IPS-18a (cell line): ENCODE measurements around the gene DNAJB14.

Experiments used
- H3K27ac ChIP-seq: one replicate; pipeline ENCODE4 v1.5.1; 2013; ENCODE audit warnings: low read length
- H3K27me3 ChIP-seq: one replicate; pipeline ENCODE4 v1.6.1; 2013; ENCODE audit warnings: mild to moderate bottlenecking, low read length; ENCODE audit not compliant: control insufficient read depth, insufficient read depth
- H3K36me3 ChIP-seq: one replicate; pipeline ENCODE4 v1.6.1; 2013; ENCODE audit warnings: low read depth, low read length; ENCODE audit not compliant: control insufficient read depth
- H3K4me1 ChIP-seq: one replicate; pipeline ENCODE4 v1.6.1; 2013; ENCODE audit warnings: low read depth, low read length; ENCODE audit not compliant: control insufficient read depth
- H3K4me3 ChIP-seq: one replicate; pipeline ENCODE4 v1.5.1; 2013; ENCODE audit warnings: low read length
- H3K9ac ChIP-seq: one replicate; pipeline ENCODE4 v1.6.1; 2013; ENCODE audit warnings: mild to moderate bottlenecking, low read length, moderate library complexity
- H3K9me3 ChIP-seq: one replicate; pipeline ENCODE4 v1.6.1; 2013; ENCODE audit warnings: low read depth, low read length; ENCODE audit not compliant: control insufficient read depth

DNAJB14 gene

GRCh38 chr4:99934891-99935290, 11.5 kb downstream of the DNAJB14 start:
- H3K36me3 ChIP-seq: peaks cover 4% of the 10 kb centered on the region
- no peak overlapping the region for H3K27ac ChIP-seq
- H3K9ac ChIP-seq: no peak overlapping the region
- H3K4me1 ChIP-seq: no peaks in the 10 kb centered on the region
- H3K9me3 ChIP-seq: no peaks in the 10 kb centered on the region
- H3K4me3 ChIP-seq: no peak overlapping the region
- H3K27me3 ChIP-seq: no peaks in the 10 kb centered on the region

- Histone ChIP-seq H3K9me3 (no peaks in the 10 kb centered on the region), H3K27ac (no peak overlapping the region), H3K4me3 (no peak overlapping the region), H3K27me3 (no peaks in the 10 kb centered on the region), H3K36me3 (peaks cover 10% of the 10 kb centered on the region), H3K4me1 (no peaks in the 10 kb centered on the region), H3K9ac (no peak overlapping the region)
These were observed 18.9 kb downstream of the DNAJB14 start for GRCh38 chr4:99927566-99927965.

- no peaks in the 10 kb centered on the region for H3K9me3 ChIP-seq
- H3K4me1 ChIP-seq: no peaks in the 10 kb centered on the region
- no peak overlapping the region for H3K4me3 ChIP-seq
- H3K36me3 ChIP-seq: peaks cover 14% of the 10 kb centered on the region
- no peak overlapping the region for H3K27ac ChIP-seq
- no peaks in the 10 kb centered on the region for H3K27me3 ChIP-seq
- H3K9ac ChIP-seq: no peak overlapping the region
These were observed 25.2 kb downstream of the DNAJB14 start for GRCh38 chr4:99921174-99921573.

GRCh38 chr4:99918656-99919055, 27.8 kb downstream of the DNAJB14 start:
- Histone ChIP-seq H3K36me3 (peaks cover 14% of the 10 kb centered on the region), H3K9me3 (no peaks in the 10 kb centered on the region), H3K4me1 (no peaks in the 10 kb centered on the region), H3K27ac (no peak overlapping the region), H3K27me3 (no peaks in the 10 kb centered on the region), H3K9ac (no peak overlapping the region), H3K4me3 (no peak overlapping the region)

- H3K4me1 ChIP-seq: no peaks in the 10 kb centered on the region
- H3K9me3 ChIP-seq: no peaks in the 10 kb centered on the region
- no peaks in the 10 kb centered on the region for H3K27me3 ChIP-seq
- H3K27ac ChIP-seq: no peak overlapping the region
- H3K9ac ChIP-seq: no peak overlapping the region
- H3K4me3 ChIP-seq: no peak overlapping the region
- H3K36me3 ChIP-seq: peaks cover 8% of the 10 kb centered on the region
These were observed 28.8 kb downstream of the DNAJB14 start for GRCh38 chr4:99917575-99917974.

GRCh38 chr4:99915449-99915848, 31.0 kb downstream of the DNAJB14 start:
- Histone ChIP-seq H3K27ac (no peak overlapping the region), H3K4me3 (no peak overlapping the region), H3K36me3 (no peaks in the 10 kb centered on the region), H3K9me3 (no peaks in the 10 kb centered on the region), H3K27me3 (no peaks in the 10 kb centered on the region), H3K4me1 (no peaks in the 10 kb centered on the region), H3K9ac (no peak overlapping the region)

GRCh38 chr4:99894998-99895397, 51.4 kb downstream of the DNAJB14 start:
- Histone ChIP-seq H3K4me3 (peak overlapping the region; percentile 86), H3K4me1 (no peaks in the 10 kb centered on the region), H3K9ac (peak overlapping the region; percentile 68), H3K36me3 (peaks cover 4% of the 10 kb centered on the region), H3K9me3 (no peaks in the 10 kb centered on the region), H3K27me3 (no peaks in the 10 kb centered on the region), H3K27ac (peak overlapping the region; percentile 84)

- Histone ChIP-seq H3K9ac (peak within 1 kb of the TSS; percentile 72), H3K27me3 (no peaks in the 10 kb centered on the region), H3K36me3 (peaks cover under 1% of the 10 kb centered on the region), H3K27ac (peak within 1 kb of the TSS; percentile 84), H3K4me3 (peak within 1 kb of the TSS; percentile 95), H3K9me3 (no peaks in the 10 kb centered on the region), H3K4me1 (no peaks in the 10 kb centered on the region)
These were observed 52.0 kb downstream of the DNAJB14 start, which contains the start of gene LAMTOR3 for GRCh38 chr4:99894161-99894997. LAMTOR3 (minus strand) TSS chr4:99894427; CDS start chr4:99893963, 464 bp downstream.

GRCh38 chr4:99893839-99894160, 52.6 kb downstream of the DNAJB14 start:
- H3K4me1 ChIP-seq: no peaks in the 10 kb centered on the region
- H3K27ac ChIP-seq: peak overlapping the region; percentile 68
- peak overlapping the region; percentile 95 for H3K4me3 ChIP-seq

GRCh38 chr4:99893029-99893428, 53.4 kb downstream of the DNAJB14 start:
- Histone ChIP-seq H3K4me1 (no peaks in the 10 kb centered on the region), H3K4me3 (peak overlapping the region; percentile 95), H3K36me3 (no peaks in the 10 kb centered on the region), H3K9ac (no peak overlapping the region), H3K27me3 (no peaks in the 10 kb centered on the region), H3K9me3 (no peaks in the 10 kb centered on the region), H3K27ac (no peak overlapping the region)

More at GRCh38 chr4:99893839-99894160, 52.6 kb downstream of the DNAJB14 start:
- H3K9me3 ChIP-seq: no peaks in the 10 kb centered on the region
- H3K9ac ChIP-seq: peak overlapping the region; percentile 72
- no peaks in the 10 kb centered on the region for H3K36me3 ChIP-seq
- no peaks in the 10 kb centered on the region for H3K27me3 ChIP-seq

- Histone ChIP-seq H3K4me1 (no peaks in the 10 kb centered on the region), H3K4me3 (no peak overlapping the region), H3K9ac (no peak overlapping the region), H3K27me3 (no peaks in the 10 kb centered on the region), H3K36me3 (no peaks in the 10 kb centered on the region), H3K9me3 (no peaks in the 10 kb centered on the region), H3K27ac (no peak overlapping the region)
These were observed 55.1 kb downstream of the DNAJB14 start for GRCh38 chr4:99891351-99891750.

GRCh38 chr4:99887837-99888236, 58.6 kb downstream of the DNAJB14 start:
- H3K9me3 ChIP-seq: no peaks in the 10 kb centered on the region
- H3K4me1 ChIP-seq: no peaks in the 10 kb centered on the region
- no peak overlapping the region for H3K27ac ChIP-seq
- H3K36me3 ChIP-seq: no peaks in the 10 kb centered on the region
- no peak overlapping the region for H3K4me3 ChIP-seq
- no peak overlapping the region for H3K9ac ChIP-seq
- no peaks in the 10 kb centered on the region for H3K27me3 ChIP-seq
